Neuronal stem cell (in vitro differentiated cells): ENCODE measurements around the gene CRABP1.
A peak's percentile ranks its signal among the peaks of the same experiment; 100 is the strongest.

ENCODE experiments used
- DNase-seq: peaks from one replicate; pipeline ENCODE4 v3.0.0-alpha.2; 2013; ENCODE audit warnings: low spot score
- H2AFZ ChIP-seq: one replicate; pipeline ENCODE4 v1.6.1; 2013; ENCODE audit warnings: mild to moderate bottlenecking, low read length, inconsistent platforms
- H2AK5ac ChIP-seq: 2 replicates; pipeline ENCODE4 v1.6.1; 2013; ENCODE audit warnings: low read depth, mild to moderate bottlenecking, inconsistent platforms, low read length, moderate library complexity, mixed read lengths
- H2BK120ac ChIP-seq: 2 replicates; pipeline ENCODE4 v1.6.1; 2013; ENCODE audit warnings: low read depth, mild to moderate bottlenecking, inconsistent platforms, low read length, moderate library complexity, mixed read lengths
- H2BK12ac ChIP-seq: one replicate; pipeline ENCODE4 v1.6.1; 2013; ENCODE audit warnings: low read length, inconsistent platforms
- H2BK15ac ChIP-seq: 2 replicates; pipeline ENCODE4 v1.6.1; 2013; ENCODE audit warnings: mild to moderate bottlenecking, low read length, inconsistent platforms, mixed read lengths
- H2BK5ac ChIP-seq: one replicate; pipeline ENCODE4 v1.6.1; 2013; ENCODE audit warnings: inconsistent platforms, mild to moderate bottlenecking, low read length, moderate library complexity
- H3K14ac ChIP-seq: one replicate; pipeline ENCODE4 v1.6.1; 2013; ENCODE audit warnings: low read length, inconsistent platforms
- H3K18ac ChIP-seq: 2 replicates; pipeline ENCODE4 v1.6.1; 2013; ENCODE audit warnings: low read length, inconsistent platforms
- H3K23ac ChIP-seq: 2 replicates; pipeline ENCODE4 v1.6.1; 2013; ENCODE audit warnings: low read depth, mild to moderate bottlenecking, mixed read lengths, low read length, inconsistent platforms; ENCODE audit not compliant: poor library complexity
- H3K27ac ChIP-seq: replicated peaks from 3 replicates; pipeline ENCODE4 v1.5.1; 2013; ENCODE audit warnings: low read length, inconsistent platforms
- H3K27me3 ChIP-seq, 3 experiments: 2 replicates each; pipeline ENCODE4 v1.6.1; 2013; ENCODE audit warnings: low read length in 3 of 3, mild to moderate bottlenecking in 2 of 3, inconsistent platforms in 1 of 3, low read depth in 1 of 3, mixed read lengths in 1 of 3, moderate library complexity in 1 of 3; ENCODE audit not compliant: control insufficient read depth in 3 of 3, insufficient read depth in 3 of 3
- H3K36me3 ChIP-seq, 2 donors: replicated peaks in 1 of 2; 2 replicates each; pipeline ENCODE4 v1.6.1; 2013; ENCODE audit warnings: low read length in 2 of 2; ENCODE audit not compliant: control insufficient read depth in 2 of 2, insufficient read depth in 2 of 2
- H3K4ac ChIP-seq: 2 replicates; pipeline ENCODE4 v1.6.1; 2013; ENCODE audit warnings: inconsistent platforms, mild to moderate bottlenecking, low read length, moderate library complexity
- H3K4me1 ChIP-seq, 2 donors: 1 replicate in 1 of 2; 2 replicates in 1 of 2; pipeline ENCODE4 v1.6.1; 2013; ENCODE audit warnings: low read length in 2 of 2, low read depth in 1 of 2; ENCODE audit not compliant: control insufficient read depth in 2 of 2, insufficient read depth in 1 of 2
- H3K4me2 ChIP-seq: one replicate; pipeline ENCODE4 v1.6.1; 2013; ENCODE audit warnings: mild to moderate bottlenecking, low read length, inconsistent platforms; ENCODE audit not compliant: insufficient read depth, poor library complexity, severe bottlenecking
- H3K4me3 ChIP-seq, 2 donors: 2 replicates each; pipeline ENCODE4 v1.5.1; 2013; ENCODE audit warnings: low read length in 2 of 2, mild to moderate bottlenecking in 2 of 2, inconsistent platforms in 1 of 2, moderate library complexity in 1 of 2
- H3K79me1 ChIP-seq: one replicate; pipeline ENCODE4 v1.6.1; 2013; ENCODE audit warnings: low read depth, mild to moderate bottlenecking, inconsistent platforms, low read length, moderate library complexity
- H3K9ac ChIP-seq: one replicate; pipeline ENCODE4 v1.6.1; 2013; ENCODE audit warnings: mild to moderate bottlenecking, low read depth, low read length, inconsistent platforms; ENCODE audit not compliant: poor library complexity
- H3K9me3 ChIP-seq, 2 donors: replicated peaks in 1 of 2; 2 replicates each; pipeline versions ENCODE3 to v1.6.1; 2013; ENCODE audit warnings: low read length in 2 of 2, mild to moderate bottlenecking in 2 of 2, inconsistent platforms in 1 of 2, low read depth in 1 of 2, mixed read lengths in 1 of 2, moderate library complexity in 1 of 2; ENCODE audit not compliant: control insufficient read depth in 2 of 2, insufficient read depth in 1 of 2
- H4K8ac ChIP-seq: one replicate; pipeline ENCODE4 v1.6.1; 2013; ENCODE audit warnings: low read depth, mild to moderate bottlenecking, inconsistent platforms, low read length, moderate library complexity
- H4K91ac ChIP-seq: one replicate; pipeline ENCODE4 v1.6.1; 2013; ENCODE audit warnings: low read length, low read depth, mild to moderate bottlenecking, inconsistent platforms; ENCODE audit not compliant: poor library complexity
- WGBS, 2 donors: extraction: QIAGEN DNeasy Blood & Tissue Kit; methylation state at CpG; one replicate each; pipeline ENCODE4 v1.1.7; 2013; ENCODE audit warnings: missing lambda C conversion rate in 2 of 2, mixed read lengths in 1 of 2; ENCODE audit not compliant: insufficient read length in 2 of 2, insufficient replicate concordance in 1 of 2; ENCODE audit errors: extremely low coverage in 2 of 2; 5-methylcytosine and 5-hydroxymethylcytosine counted together

CRABP1 gene

GRCh38 chr15:78319588-78319987 is 20.6 kb upstream of the CRABP1 start:
- no peak for DNase-seq
- peak overlapping the region; percentile 64 for H2AK5ac ChIP-seq
- H3K23ac ChIP-seq = no peak overlapping the region
- H3K4me2 ChIP-seq = no peak overlapping the region
- no peaks in the 10 kb centered on the region for H3K36me3 ChIP-seq
- no peak overlapping the region for H2AFZ ChIP-seq
- no peak overlapping the region for H2BK12ac ChIP-seq
- H3K18ac ChIP-seq = peak overlapping the region; percentile 44
- no peak overlapping the region for H3K4ac ChIP-seq
- no peak overlapping the region for H3K27ac ChIP-seq
- H4K8ac ChIP-seq = no peak overlapping the region
- H3K79me1 ChIP-seq = no peaks in the 10 kb centered on the region
- H3K4me3 ChIP-seq = no peak overlapping the region
- H2BK15ac ChIP-seq = no peak overlapping the region
- no peaks in the 10 kb centered on the region for H3K9me3 ChIP-seq
- H3K14ac ChIP-seq = no peak overlapping the region
- no peak overlapping the region for H4K91ac ChIP-seq
- no peaks in the 10 kb centered on the region for H3K27me3 ChIP-seq
- WGBS, 2 donors = no CpG with 5 or more reads among the region's 10 CpGs
- H3K4me1 ChIP-seq = peaks cover 39 to 50% of the 10 kb centered on the region in 2 donors
- H2BK5ac ChIP-seq = no peak overlapping the region
- no peak overlapping the region for H3K9ac ChIP-seq
- peak overlapping the region; percentile 32 for H2BK120ac ChIP-seq

- H3K27ac ChIP-seq = no peak overlapping the region
- H3K79me1 ChIP-seq = no peaks in the 10 kb centered on the region
- H2BK12ac ChIP-seq = peak overlapping the region; percentile 30
Observed at GRCh38 chr15:78320183-78320582, 20.0 kb upstream of the CRABP1 start.

GRCh38 chr15:78321041-78321570 is 19.0 kb upstream of the CRABP1 start:
- Histone ChIP-seq H3K4me1 (peaks cover 48 to 54% of the 10 kb centered on the region in 2 donors), H3K27me3 (no peaks in the 10 kb centered on the region), H2BK120ac (peak overlapping the region; percentile 21), H2BK5ac (no peak overlapping the region), H3K4me2 (no peak overlapping the region), H3K23ac (no peak overlapping the region), H4K91ac (peak overlapping the region; percentile 68), H3K4ac (no peak overlapping the region), H2AK5ac (peak overlapping the region; percentile 79), H2AFZ (peak overlapping the region; percentile 40), H3K79me1 (no peaks in the 10 kb centered on the region), H2BK12ac (no peak overlapping the region), H3K14ac (no peak overlapping the region), H3K9ac (peak overlapping the region; percentile 9), H3K36me3 (no peaks in the 10 kb centered on the region), H3K27ac (no peak overlapping the region), H3K4me3 (no peak overlapping the region), H3K18ac (peak overlapping the region; percentile 94), H3K9me3 (no peaks in the 10 kb centered on the region), H4K8ac (no peak overlapping the region), H2BK15ac (no peak overlapping the region)
- DNase-seq = no peak
- no CpG with 5 or more reads among the region's 17 CpGs for WGBS, 2 donors

More at GRCh38 chr15:78320183-78320582, 20.0 kb upstream of the CRABP1 start:
- peak overlapping the region; percentile 5 for H3K18ac ChIP-seq
- H4K8ac ChIP-seq = no peak overlapping the region
- no peak overlapping the region for H3K4ac ChIP-seq
- peak overlapping the region; percentile 64 for H2AK5ac ChIP-seq
- no peak overlapping the region for H3K4me2 ChIP-seq
- H3K9ac ChIP-seq = no peak overlapping the region
- no peak for DNase-seq
- H3K36me3 ChIP-seq = no peaks in the 10 kb centered on the region
- H3K27me3 ChIP-seq = no peaks in the 10 kb centered on the region
- peak overlapping the region; percentile 32 for H2BK120ac ChIP-seq
- no peak overlapping the region for H3K14ac ChIP-seq
- no peak overlapping the region for H4K91ac ChIP-seq
- no peak overlapping the region for H2BK15ac ChIP-seq
- WGBS, 2 donors = no CpG with 5 or more reads among the region's 5 CpGs
- no peak overlapping the region for H2AFZ ChIP-seq
- no peak overlapping the region for H2BK5ac ChIP-seq
- peaks cover 45 to 56% of the 10 kb centered on the region in 2 donors for H3K4me1 ChIP-seq
- H3K4me3 ChIP-seq = no peak overlapping the region
- H3K23ac ChIP-seq = no peak overlapping the region
- no peaks in the 10 kb centered on the region for H3K9me3 ChIP-seq

GRCh38 chr15:78321786-78322185 is 18.4 kb upstream of the CRABP1 start:
- Histone ChIP-seq H3K4ac (peak overlapping the region; percentile 54), H2BK5ac (peak overlapping the region; percentile 46), H3K14ac (peak overlapping the region; percentile 82), H3K18ac (peak overlapping the region; percentile 94), H3K4me2 (no peak overlapping the region), H3K27me3 (no peaks in the 10 kb centered on the region), H3K23ac (no peak overlapping the region), H3K9ac (peak overlapping the region; percentile 27), H4K8ac (no peak overlapping the region), H2AK5ac (peak overlapping the region; percentile 92), H3K36me3 (no peaks in the 10 kb centered on the region), H4K91ac (peak overlapping the region; percentile 89), H3K9me3 (no peaks in the 10 kb centered on the region), H2BK15ac (peak overlapping the region; percentile 95), H2BK12ac (peak overlapping the region; percentile 63), H3K4me3 (no peak overlapping the region), H3K79me1 (no peaks in the 10 kb centered on the region), H2AFZ (peak overlapping the region; percentile 84), H3K27ac (no peak overlapping the region), H3K4me1 (peaks cover 41 to 48% of the 10 kb centered on the region in 2 donors), H2BK120ac (peak overlapping the region; percentile 21)
- DNase-seq = no peak
- no CpG with 5 or more reads among the region's 4 CpGs for WGBS, 2 donors
